ENCODE results near the gene AFMID. TPM values are rescaled to one million over a fixed set of nuclear protein-coding genes. Genes with fewer than 3 reads are reported as not detected.

Gene AFMID
- total and polyA plus RNA-seq, 2 of the 8 experiments (the other 6 are each of a cell fraction or from before 2014, with no cell fraction given), result 49.0 to 53.0 TPM

DNA sequence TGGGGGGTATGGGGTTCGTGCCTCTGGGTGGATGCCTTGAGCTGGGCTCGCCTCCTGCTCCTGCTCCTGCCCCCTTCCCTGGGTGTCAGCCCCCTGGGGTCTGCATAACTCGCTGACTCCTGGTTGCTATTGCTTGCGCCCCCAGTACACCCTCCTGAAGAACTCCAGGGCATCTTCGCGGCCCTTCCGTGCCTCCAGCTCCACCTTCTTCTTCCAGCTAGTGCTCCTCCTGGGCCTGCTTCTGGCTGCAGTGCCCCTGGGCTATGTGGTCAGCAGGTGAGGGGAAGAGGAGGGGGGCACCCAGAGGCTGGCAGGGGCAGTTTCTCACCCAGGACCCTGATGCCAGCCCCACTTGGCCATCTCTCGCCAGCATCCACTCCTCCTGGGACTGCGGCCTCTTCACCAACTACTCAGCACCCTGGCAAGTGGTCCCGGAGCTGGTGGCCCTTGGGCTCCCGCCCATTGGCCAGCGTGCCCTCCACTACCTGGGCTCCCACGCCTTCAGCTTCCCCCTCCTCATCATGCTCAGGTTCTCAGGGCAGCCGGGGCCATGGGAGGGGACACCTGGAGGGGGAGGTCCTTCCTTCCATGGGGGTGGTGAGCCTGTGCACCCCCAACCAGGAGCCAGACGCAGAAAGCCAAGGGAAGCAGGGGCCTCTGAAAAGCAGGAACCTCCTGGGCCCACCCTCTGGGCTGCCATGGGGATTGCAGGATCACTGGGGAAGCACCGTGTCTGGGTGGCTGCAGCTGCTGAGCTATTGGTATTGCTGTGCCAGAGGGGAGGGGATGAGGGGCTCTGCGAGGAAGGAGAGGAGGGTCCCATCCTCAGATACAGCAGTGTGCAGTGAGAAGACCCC, 48.7 kb upstream of the AFMID start (continued):
- TF ChIP-seq NANOG (IDR thresholded peaks at IDR 0.05; ENCODE audit: insufficient read depth, low read depth, low read length, poor library complexity, severe bottlenecking), result no peak
- TF ChIP-seq, protein P1, sequence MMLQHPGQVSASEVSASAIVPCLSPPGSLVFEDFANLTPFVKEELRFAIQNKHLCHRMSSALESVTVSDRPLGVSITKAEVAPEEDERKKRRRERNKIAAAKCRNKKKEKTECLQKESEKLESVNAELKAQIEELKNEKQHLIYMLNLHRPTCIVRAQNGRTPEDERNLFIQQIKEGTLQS (IDR thresholded peaks at IDR 0.05; ENCODE audit: insufficient read depth, low read depth, low read length), result no peak
- no peak for TF ChIP-seq KDM1A (IDR thresholded peaks at IDR 0.05; ENCODE audit: borderline replicate concordance, low read length)
- TF ChIP-seq, protein P2, sequence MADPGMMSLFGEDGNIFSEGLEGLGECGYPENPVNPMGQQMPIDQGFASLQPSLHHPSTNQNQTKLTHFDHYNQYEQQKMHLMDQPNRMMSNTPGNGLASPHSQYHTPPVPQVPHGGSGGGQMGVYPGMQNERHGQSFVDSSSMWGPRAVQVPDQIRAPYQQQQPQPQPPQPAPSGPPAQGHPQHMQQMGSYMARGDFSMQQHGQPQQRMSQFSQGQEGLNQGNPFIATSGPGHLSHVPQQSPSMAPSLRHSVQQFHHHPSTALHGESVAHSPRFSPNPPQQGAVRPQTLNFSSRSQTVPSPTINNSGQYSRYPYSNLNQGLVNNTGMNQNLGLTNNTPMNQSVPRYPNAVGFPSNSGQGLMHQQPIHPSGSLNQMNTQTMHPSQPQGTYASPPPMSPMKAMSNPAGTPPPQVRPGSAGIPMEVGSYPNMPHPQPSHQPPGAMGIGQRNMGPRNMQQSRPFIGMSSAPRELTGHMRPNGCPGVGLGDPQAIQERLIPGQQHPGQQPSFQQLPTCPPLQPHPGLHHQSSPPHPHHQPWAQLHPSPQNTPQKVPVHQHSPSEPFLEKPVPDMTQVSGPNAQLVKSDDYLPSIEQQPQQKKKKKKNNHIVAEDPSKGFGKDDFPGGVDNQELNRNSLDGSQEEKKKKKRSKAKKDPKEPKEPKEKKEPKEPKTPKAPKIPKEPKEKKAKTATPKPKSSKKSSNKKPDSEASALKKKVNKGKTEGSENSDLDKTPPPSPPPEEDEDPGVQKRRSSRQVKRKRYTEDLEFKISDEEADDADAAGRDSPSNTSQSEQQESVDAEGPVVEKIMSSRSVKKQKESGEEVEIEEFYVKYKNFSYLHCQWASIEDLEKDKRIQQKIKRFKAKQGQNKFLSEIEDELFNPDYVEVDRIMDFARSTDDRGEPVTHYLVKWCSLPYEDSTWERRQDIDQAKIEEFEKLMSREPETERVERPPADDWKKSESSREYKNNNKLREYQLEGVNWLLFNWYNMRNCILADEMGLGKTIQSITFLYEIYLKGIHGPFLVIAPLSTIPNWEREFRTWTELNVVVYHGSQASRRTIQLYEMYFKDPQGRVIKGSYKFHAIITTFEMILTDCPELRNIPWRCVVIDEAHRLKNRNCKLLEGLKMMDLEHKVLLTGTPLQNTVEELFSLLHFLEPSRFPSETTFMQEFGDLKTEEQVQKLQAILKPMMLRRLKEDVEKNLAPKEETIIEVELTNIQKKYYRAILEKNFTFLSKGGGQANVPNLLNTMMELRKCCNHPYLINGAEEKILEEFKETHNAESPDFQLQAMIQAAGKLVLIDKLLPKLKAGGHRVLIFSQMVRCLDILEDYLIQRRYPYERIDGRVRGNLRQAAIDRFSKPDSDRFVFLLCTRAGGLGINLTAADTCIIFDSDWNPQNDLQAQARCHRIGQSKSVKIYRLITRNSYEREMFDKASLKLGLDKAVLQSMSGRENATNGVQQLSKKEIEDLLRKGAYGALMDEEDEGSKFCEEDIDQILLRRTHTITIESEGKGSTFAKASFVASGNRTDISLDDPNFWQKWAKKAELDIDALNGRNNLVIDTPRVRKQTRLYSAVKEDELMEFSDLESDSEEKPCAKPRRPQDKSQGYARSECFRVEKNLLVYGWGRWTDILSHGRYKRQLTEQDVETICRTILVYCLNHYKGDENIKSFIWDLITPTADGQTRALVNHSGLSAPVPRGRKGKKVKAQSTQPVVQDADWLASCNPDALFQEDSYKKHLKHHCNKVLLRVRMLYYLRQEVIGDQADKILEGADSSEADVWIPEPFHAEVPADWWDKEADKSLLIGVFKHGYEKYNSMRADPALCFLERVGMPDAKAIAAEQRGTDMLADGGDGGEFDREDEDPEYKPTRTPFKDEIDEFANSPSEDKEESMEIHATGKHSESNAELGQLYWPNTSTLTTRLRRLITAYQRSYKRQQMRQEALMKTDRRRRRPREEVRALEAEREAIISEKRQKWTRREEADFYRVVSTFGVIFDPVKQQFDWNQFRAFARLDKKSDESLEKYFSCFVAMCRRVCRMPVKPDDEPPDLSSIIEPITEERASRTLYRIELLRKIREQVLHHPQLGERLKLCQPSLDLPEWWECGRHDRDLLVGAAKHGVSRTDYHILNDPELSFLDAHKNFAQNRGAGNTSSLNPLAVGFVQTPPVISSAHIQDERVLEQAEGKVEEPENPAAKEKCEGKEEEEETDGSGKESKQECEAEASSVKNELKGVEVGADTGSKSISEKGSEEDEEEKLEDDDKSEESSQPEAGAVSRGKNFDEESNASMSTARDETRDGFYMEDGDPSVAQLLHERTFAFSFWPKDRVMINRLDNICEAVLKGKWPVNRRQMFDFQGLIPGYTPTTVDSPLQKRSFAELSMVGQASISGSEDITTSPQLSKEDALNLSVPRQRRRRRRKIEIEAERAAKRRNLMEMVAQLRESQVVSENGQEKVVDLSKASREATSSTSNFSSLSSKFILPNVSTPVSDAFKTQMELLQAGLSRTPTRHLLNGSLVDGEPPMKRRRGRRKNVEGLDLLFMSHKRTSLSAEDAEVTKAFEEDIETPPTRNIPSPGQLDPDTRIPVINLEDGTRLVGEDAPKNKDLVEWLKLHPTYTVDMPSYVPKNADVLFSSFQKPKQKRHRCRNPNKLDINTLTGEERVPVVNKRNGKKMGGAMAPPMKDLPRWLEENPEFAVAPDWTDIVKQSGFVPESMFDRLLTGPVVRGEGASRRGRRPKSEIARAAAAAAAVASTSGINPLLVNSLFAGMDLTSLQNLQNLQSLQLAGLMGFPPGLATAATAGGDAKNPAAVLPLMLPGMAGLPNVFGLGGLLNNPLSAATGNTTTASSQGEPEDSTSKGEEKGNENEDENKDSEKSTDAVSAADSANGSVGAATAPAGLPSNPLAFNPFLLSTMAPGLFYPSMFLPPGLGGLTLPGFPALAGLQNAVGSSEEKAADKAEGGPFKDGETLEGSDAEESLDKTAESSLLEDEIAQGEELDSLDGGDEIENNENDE (IDR thresholded peaks at IDR 0.05; ENCODE audit: insufficient replicate concordance, low read length), result no peak
- TF ChIP-seq CEBPB (IDR thresholded peaks at IDR 0.05; ENCODE audit: low read depth, low read length), result no peak

All from H1 (cell line).